Stimulated activated CD8-positive, alpha-beta memory T cell treated with anti-CD3 and anti-CD28 coated beads, Interleukin-7, amount 100 ng/mL, for 1 hour (primary cell): ENCODE measurements around the gene CABLES1.
"Not testable (repeated sequence)": the region's sequence is repeated elsewhere in the genome, so short reads cannot be mapped to it uniquely, and the experiment has no call there.

Experiments
- DNase-seq, 2 donors: peaks; one replicate each; pipeline ENCODE4 v3.0.0-alpha.2; 2020; ENCODE audit warnings: low read depth in 2 of 2

The CABLES1 gene, protein sequence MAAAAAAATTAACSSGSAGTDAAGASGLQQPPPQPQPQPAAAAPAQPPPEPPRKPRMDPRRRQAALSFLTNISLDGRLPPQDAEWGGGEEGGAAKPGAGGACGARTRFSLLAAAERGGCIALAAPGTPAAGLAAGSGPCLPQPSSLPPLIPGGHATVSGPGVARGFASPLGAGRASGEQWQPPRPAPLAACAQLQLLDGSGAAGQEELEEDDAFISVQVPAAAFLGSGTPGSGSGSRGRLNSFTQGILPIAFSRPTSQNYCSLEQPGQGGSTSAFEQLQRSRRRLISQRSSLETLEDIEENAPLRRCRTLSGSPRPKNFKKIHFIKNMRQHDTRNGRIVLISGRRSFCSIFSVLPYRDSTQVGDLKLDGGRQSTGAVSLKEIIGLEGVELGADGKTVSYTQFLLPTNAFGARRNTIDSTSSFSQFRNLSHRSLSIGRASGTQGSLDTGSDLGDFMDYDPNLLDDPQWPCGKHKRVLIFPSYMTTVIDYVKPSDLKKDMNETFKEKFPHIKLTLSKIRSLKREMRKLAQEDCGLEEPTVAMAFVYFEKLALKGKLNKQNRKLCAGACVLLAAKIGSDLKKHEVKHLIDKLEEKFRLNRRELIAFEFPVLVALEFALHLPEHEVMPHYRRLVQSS

DNA sequence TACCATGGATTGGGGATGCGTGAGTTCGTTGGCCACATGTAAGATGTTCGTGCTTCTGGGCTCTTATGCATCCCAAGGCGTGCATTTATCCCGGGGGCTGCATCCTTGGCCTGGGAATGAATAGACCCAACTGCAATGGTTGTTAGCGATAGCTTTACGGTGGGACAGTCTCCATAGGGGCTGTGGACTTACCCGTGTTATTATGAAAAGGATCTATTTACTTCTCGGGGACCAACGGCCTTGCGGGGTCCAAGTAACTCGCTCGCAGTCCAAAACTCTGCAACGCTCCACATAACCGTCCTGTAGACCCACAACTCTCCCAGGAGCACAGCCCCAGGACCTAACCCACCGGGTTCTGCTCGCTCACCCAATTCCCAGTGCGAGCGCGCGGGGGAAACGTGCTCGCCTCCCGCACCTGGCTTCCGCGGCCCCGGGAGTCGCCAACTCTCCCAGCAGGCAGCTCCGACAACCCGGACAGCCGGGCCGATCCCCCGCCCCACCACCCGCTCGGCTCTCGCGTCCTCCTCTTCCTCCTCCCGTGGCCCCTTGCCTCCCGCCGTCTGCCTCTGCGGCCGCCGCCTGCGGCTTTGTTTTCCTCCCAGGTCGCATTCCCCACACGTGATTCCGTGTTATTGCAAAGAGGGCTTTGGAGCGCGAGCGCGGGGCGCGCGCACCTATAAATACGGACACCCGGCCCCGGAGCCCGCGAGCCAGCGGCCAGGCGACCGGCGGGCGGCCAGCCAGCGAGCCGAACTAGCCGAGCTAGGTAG is at the start of gene CABLES1:
Gene CABLES1 (plus strand): TSS at position 706 of the 770 bp plus-strand sequence. CDS start 278 bp downstream, outside the sequence.
- no peak for DNase-seq

DNA sequence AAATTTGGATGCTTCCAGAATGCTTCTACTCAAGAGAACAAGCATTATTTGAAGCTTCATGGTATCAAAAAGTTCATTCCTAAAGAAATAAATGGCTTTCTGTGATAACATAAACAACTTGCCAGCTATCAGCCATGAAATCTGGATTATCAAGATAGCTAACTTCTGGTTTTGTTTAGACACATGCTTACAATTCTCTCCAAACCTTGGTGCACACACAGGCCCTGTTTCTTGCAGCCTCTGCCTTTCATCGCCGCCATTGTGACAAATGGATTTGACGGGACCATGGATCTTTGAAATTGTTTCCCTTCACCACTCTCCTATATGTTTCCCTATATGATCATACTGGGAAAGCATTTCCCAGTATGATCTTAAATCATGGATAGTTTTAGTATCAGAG is 47.9 kb upstream of the CABLES1 start:
- DNase-seq = no peak

DNA sequence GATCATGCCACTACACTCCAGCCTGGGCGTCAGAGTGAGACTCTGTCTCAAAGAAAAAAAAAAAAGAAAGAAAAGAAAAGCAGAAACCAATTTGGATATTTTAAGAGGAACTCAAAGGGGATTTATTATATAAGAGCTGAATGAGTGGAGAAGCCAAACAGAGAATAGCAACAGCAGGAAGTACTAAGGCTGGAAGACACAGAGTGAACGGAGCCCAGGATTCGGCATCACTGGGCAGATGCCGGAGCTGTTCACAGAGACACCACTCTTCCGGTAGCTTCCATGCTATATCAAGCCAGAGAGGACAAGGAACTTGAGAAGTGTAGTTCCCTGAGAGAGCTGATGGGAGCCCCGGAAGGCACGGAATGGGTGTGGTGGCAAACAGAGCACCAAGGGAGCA is 47.0 kb upstream of the CABLES1 start:
- no peak for DNase-seq

DNA sequence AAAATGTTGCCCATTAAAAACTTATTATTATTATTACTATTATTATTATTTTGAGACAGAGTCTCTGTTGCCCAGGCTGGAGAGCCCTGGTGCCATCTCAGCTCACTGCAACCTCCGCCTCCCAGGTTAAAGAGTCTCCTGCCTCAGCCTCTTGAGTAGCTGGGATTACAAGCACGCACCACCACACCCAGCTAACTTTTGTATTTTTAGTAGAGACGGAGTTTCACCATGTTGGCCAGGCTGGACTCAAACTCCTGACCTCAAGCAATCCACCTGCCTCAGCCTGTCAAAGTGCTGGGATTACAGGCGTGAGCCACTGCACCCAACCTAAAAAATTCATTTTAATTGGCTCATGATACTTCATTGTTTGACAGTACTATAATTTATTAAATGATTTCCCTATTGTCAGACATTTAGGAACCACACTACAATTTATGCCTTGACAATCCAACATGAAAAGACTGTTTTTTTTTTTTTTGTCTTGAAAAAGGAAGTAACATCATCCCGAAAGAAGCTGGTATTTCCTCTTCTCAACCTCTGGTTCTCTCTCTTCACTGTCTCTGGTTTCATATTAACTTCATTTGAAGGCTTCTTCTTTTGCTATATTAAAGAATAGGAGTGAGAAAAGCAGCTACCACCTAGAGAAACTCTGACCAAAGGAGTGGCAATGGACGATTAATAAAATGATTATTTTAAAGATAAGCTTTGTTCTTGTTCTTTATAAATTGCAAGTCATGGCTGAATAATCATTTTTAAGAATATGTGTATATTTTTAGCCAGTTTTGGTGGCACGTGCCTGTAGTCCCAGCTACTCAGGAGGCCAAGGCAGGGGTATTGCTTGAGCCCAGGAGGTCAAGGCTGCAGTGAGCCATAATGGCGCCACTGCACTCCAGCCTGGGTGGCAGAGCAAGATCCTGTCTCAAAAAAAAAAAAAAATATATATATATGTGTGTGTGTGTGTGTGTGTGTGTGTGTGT is 44.0 kb upstream of the CABLES1 start:
- DNase-seq = not testable (repeated sequence)

DNA sequence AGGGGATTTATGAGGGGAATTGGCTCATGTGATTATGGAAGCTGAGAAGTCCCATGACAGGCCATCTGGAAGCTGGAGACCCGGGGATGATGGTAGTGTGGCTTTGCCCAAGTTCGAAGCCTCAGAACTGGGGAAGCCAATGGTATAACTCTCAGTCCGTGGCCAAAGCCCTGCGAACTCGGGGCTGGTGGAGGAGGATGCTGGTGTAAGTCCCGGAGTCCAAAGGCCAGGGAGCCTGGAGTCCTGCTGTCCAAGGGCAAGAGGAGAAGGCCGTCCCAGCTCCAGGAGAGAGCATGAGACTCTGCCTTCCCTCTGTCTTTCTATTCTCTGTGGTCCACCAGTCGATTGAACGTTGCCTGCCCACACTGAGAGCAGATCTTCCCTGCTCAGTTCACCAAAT is 43.2 kb upstream of the CABLES1 start:
- no peak for DNase-seq

DNA sequence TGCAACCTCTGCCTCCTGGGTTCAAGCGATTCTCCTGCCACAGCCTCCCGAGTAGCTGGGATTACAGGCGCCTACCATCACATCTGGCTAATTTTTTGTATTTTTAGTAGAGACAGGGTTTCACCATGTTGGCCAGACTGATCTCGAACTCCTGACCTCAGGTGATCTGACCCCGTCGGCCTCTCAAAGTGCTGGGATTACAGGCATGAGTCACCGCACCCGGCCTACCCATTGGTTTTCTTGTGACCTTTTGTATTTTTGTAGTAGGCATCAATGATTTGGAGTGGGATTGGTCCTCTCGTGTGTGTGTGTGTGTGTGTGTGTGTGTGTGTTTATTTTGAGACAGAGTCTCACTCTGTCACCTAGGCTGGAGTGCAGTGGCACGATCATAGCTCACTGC is 42.2 kb upstream of the CABLES1 start:
- DNase-seq = not testable (repeated sequence)

DNA sequence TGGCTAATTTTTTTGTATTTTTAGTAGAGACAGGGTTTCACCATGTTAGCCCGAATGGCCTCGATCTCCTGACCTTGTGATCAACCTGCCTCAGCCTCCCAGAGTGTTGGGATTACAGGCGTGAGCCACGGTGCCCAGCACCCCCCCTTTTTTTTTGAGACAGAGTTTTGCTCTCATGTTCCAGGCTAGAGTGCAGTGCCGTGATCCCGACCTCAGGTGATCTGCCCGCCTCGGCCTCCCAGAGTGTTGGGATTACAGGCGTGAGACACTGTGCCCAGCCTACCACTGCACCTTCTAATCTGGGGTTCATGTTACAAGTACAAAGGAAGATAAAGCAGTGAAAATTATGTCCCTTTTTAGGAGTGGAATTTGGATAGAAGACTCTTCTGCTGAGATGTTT is 41.5 kb upstream of the CABLES1 start:
- DNase-seq = no peak

DNA sequence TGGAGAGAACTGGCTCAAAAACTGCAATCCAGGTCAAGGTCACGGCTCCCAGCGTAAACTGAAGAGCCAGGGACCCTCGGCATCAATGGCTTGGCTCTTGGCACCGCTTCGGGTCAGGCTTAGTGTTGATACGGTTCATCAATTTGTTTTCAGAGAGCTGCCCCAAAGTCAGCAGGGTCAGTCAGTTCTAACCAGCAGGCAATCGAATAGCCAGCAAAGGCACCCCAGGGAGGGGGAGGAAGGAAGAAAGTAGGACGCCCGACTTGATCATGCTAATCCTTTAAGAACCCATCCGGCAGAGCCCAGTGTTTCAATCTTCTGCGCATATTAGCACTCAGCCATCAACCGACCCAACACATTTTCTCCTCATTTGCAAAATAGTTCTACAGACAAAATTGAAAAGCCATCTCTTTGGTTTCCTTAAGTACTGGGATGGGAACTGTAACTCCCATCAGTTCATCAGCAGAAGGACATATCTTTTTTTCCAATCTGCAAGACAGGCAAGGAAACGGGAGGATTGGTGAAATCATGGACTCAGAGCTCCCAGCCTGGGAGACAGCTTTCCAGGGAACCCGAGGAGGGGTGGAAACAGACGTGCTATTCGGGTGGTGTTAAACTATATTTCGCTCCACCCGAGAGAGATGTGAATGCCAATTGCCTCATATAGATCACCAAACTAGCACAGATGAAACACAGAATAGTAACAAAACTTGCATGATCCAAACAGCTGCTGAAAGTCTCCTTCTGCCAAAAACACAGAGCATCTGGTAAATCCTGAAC is 40.7 kb upstream of the CABLES1 start:
- DNase-seq = no peak

DNA sequence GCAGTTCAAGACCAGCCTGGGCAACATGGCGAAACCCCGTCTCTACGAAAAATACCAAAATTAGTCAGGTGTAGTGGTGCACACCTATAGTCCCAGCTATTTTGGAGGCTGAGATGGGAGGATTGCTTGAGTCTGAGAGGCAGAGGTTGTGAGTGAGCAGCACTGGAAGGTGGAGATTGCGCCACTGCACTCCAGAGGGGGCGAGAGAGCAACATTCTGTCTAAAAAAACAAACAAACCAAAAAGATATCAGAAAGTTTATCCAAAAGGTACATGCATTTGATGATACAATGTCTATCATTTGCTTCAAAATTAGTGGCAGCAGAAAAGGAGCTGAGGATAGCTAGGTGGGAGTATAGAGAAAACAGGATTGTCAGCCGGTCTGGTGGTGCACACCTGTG is 39.8 kb upstream of the CABLES1 start:
- DNase-seq = no peak

DNA sequence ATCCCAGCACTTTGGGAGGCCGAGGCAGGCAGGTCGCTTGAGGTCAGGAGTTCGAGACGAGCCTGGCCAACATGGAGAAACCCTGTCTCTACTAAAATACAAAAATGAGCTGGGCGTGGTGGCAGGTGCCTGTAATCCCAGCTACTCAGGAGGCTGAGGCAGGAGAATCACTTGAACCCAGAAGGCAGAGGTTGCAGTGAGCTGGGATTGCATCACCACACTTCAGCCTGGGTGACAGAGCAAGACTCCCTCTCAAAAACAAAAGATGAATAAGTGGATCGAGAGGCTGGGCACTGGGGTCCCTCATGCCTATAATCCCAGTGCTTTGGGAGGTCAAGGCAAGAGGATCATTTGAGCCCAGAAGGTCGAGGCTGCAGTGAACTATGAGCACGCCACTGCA is 38.3 kb upstream of the CABLES1 start:
- DNase-seq = not testable (repeated sequence)

DNA sequence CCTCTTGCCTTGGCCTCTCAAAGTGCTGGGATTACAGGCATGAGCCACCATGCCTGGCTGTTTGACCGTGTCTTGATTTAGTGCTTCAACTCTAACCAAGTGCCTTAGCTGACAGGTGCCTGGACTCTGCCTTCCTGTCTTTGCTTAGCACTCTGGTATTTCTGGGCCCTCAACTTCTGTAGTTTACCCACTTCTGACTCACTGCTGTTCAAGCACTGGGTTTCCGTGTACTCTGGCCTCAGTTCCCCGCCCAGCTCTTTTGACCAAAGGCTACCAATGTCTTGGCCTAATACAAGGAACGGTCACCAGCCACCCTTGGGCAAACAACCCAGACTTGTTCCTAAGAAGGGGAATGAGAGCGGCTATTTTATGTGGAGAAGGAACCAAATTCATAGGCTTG is 35.7 kb upstream of the CABLES1 start:
- DNase-seq = no peak

DNA sequence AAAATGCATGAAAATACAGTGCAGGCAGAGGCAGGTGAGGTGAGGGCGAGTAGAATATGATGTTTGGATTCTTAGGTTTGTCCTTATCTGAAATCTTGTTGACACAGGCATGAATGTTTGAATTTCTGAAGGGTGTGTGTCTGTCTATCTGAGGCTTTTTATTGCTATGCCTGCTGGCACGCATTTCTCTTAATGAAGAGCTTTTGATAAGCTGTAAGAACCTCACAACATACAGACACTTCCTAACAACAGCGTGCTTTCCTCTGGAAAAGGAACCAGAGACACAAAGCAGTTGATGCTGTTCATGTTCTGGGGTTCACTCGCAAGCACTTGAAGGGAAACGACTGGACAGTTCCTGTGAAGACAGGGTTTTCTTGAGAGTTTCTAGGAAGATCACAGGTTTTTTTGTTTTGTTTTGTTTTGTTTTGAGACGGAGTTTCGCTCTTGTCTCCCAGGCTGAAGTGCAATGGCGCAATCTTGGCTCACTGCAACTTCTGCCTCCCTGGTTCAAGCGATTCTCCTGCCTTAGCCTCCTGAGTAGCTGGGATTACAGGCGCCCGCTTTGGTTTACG is 33.3 kb upstream of the CABLES1 start:
- no peak for DNase-seq

DNA sequence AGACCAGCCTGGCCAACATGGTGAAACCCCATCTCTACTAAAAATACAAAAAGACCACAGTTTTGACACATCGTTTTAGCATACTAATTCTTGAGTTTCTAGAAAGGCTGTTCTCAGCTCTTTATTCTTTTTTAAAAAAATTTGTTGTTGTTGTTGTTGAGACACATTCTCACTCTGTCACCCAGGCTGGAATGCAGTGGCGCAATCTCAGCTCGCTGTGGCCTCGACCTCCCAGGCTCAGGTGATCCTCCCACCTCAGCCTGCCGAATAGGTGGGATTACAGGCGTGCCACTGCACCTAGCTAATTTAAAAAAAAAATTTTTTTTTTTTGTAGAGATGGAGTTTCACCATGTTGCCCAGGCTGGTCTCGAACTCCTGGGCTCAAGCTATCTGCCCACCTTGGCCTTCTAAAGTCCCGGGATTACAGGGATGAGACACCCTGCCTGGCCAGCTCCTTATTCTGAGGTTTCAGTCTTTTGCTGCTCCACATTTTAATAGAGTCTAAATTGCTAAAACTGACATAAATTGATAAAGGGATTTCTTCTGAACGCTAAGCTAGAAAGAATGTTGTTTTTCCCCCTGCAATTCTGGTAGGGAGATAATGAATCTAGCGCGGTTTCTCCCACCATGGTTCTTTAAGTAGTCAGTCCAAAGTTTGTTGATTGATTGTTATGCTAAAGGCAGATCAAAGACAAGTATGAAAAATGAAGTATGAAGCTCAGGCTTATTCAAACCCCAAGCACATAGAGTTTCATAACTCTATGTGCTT is 32.6 kb upstream of the CABLES1 start:
- DNase-seq = no peak

DNA sequence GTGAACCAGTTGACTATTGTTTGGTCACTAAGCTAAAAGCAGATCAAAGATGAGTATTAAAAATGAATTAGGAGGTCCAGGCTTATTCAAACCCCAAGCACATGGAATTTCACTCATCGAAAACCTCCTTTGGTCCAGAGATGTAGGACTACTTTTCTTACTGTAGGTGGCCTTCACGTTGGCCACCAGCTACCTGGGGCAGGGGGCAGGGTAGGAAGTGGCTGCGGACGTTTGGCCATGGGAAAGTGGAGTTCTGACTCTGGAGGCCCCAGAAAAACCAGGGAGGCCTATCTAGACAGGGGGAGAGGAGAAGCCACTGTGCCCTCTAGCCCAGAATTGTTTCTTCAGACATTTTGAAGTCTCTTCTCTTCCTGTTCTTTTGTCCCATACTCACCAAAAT is 31.8 kb upstream of the CABLES1 start:
- no peak for DNase-seq

DNA sequence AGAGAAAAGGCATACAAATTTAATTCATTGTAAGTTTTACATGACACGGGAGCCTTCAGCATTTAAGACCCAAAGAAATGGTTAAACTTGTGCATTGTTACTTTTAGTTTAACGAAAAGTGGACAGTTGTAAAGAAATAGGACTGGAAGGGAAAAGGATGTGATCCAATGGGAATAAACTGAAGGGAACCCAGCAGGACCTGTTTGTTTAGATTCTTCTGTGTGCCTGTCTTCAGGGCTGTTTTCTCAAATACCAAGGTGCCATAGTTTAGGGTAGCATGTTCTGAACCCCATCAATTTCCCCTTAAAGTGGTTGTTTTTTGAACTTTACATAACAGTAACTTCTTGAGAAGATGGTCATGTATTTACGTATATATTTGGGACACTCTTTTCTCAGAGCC is 30.3 kb upstream of the CABLES1 start:
- no peak for DNase-seq

DNA sequence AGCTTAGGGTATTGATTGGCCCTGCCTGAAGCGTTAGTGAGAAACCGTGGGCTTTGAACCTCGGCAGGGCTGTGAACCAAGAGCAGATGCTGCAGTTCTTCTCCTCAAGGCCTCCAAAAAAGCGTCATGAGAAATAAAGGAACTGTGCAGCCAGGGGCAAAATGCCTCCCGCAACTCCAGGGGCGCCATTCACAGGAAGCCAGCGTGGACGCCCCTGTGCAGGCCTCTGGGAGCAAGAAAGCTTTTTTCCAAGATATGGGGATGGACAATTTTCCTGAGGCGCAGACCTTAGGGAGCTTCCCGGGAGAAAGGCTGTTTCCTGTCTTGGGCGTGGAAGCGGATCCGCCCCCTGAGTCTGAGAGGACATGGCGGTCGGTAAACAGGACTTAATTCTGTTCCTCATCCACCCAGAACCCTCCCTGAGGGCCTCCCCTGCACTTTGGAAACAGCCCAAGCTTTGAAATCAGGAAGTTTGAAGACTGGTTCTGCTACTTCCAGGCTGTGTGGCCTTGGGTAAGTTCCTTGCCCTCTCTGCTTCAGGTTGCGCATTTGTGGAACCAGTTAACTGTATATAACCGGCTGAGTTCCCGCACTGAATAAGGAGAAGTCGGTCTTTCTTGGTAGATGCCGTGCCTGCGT is 29.6 kb upstream of the CABLES1 start:
- no peak for DNase-seq

DNA sequence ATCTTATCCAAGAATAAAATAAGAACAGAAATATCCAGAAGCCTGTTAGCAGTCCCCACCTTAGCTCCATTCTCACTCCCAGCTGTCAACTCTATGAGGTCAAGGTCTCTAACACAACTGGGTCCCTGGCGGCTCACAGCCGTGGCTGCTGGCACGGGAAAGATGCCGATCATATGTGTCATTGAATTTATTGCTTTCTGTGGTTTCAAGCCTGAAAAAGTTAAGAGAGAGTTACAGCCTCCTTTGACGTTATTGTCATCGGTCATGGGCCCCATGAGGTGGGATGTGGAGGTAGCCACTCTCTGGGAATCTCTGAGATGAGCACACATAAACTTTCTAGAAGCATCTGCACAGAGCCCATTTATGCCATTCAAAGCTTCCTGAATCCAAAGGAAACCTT is 28.7 kb upstream of the CABLES1 start:
- DNase-seq = no peak

DNA sequence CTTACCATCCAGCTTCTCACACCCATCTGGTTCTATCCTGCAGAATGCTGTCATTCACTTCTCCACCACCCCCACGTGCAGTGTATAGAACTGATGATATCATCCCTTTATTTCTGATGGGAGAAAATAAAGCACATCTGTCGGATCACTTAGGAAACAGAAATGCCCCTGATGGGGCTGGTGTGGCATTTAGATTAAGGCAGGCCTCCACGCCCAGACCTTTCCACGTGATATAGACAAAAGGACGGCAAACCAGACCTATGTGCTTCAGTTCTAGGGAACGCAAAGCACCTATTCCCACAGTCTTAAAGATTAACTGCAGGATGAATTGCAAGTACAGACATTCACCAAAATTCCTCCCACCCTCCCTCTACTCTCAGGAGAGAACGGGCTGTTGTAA is 27.6 kb upstream of the CABLES1 start:
- no peak for DNase-seq

DNA sequence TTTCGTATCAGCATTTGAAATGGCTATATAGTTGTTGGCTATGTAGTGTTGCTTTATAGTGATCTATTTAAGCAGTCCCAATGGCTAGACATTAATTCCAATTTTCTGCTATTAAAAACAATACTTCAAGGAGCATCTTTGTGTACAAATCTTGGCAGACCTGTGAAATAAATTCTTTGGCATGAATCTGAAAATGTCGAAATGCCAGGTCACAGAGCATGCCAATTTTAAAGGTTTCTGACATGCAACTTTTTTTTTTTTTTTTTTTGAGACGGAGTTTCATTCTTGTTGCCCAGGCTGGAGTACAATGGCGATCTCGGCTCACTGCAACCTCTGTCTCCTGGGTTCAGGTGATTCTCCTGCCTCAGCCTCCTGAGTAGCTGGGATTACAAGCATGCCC is 26.8 kb upstream of the CABLES1 start:
- no peak for DNase-seq
